K562 (cell line): Measurements from ENCODE around the gene WDR64. TPM values are rescaled to one million over a fixed set of nuclear protein-coding genes. Genes with fewer than 3 reads are reported as not detected.

Experiments
- EHMT2 ChIP-seq: fragments of 450-650 bp; IDR thresholded peaks from 2 replicates; pipeline ENCODE4 v1.6.1; 2018; ENCODE audit warnings: antibody characterized with exemption
- GABPA ChIP-seq: fragments of 200-800 bp; sonication (Bioruptor generic); conservative IDR thresholded peaks from 2 replicates; pipeline ENCODE4 v1.6.1; 2016; ENCODE audit warnings: low read depth, missing genetic modification characterization, missing compliant biosample characterization
- MTA2 ChIP-seq: fragments of 450-650 bp; IDR thresholded peaks from 2 replicates; pipeline ENCODE4 v1.6.1; 2016; ENCODE audit warnings: low read depth
- NR4A1 ChIP-seq, 2 experiments: fragments of 250-450 bp in 1 of 2; fragments of 450-650 bp in 1 of 2; sonication (Bioruptor Pico) in 1 of 2; IDR thresholded peaks; 2 replicates each; pipeline versions ENCODE4 v1.4.0 to v1.6.1; 2016 to 2020; ENCODE audit warnings: mild to moderate bottlenecking in 2 of 2, missing compliant biosample characterization in 1 of 2, missing genetic modification characterization in 1 of 2, moderate library complexity in 1 of 2
- OTX1 ChIP-seq: fragments of 450-650 bp; formaldehyde crosslinking; IDR thresholded peaks from 2 replicates; pipeline ENCODE4 v1.4.0; 2022; ENCODE audit warnings: mild to moderate bottlenecking
- SMAD1 ChIP-seq: fragments of 150-350 bp; IDR thresholded peaks from 2 replicates; pipeline ENCODE4 v1.6.1; 2014; ENCODE audit warnings: low read length, low read depth; ENCODE audit not compliant: partially characterized antibody
- THRB ChIP-seq: fragments of 450-650 bp; formaldehyde crosslinking; conservative IDR thresholded peaks from 2 replicates; pipeline ENCODE4 v1.4.0; 2022; ENCODE audit warnings: mild to moderate bottlenecking, missing genetic modification characterization
- ZBTB26 ChIP-seq: fragments of 450-650 bp; formaldehyde crosslinking; IDR thresholded peaks from 2 replicates; pipeline ENCODE4 v1.4.0; 2022; ENCODE audit warnings: missing genetic modification characterization
- ZBTB5 ChIP-seq: fragments of 450-650 bp; IDR thresholded peaks from 2 replicates; pipeline ENCODE4 v1.6.1; 2017; ENCODE audit warnings: antibody characterized with exemption
- ZHX1 ChIP-seq: fragments of 150-350 bp; conservative IDR thresholded peaks from 2 replicates; pipeline ENCODE4 v1.6.1; 2014; ENCODE audit warnings: low read length
- ZNF398 ChIP-seq: fragments of 250-450 bp; sonication (Bioruptor Pico); IDR thresholded peaks from 2 replicates; pipeline ENCODE4 v1.8.0; 2021; ENCODE audit warnings: moderate library complexity, mild to moderate bottlenecking, inconsistent platforms
- ZNF740 ChIP-seq, 3 experiments: fragments of 200-800 bp in 1 of 3; sonication (Bioruptor generic) in 1 of 3; sonication (generic) in 1 of 3; formaldehyde crosslinking in 1 of 3; IDR thresholded peaks; 2 replicates each; pipeline versions ENCODE4 v1.6.1 to v1.8.0; 2016 to 2022; ENCODE audit warnings: mild to moderate bottlenecking in 2 of 3, missing compliant biosample characterization in 2 of 3, missing genetic modification characterization in 2 of 3, missing genetic modification reagents in 1 of 3
- polyA plus RNA-seq, 8 experiments: library from polyadenylated mRNA; depleted of rRNA in 4 of 8; stranded (reverse) in 5 of 8; unstranded in 3 of 8; fragments of >200 nt; fragmentation: Nextera tagmentation in 2 of 8; fragmentation: Illumina TruSeq in 1 of 8; extraction: Ambion mirVana in 2 of 8; extraction: Trizol in 1 of 8; gene quantifications; 2 replicates each; pipeline versions ENCODE4 v1.2.1 to v1.2.3, GENCODE V29; 2011 to 2014; ENCODE audit warnings: inconsistent platforms in 1 of 8, missing spikeins in 1 of 8
- total RNA-seq, 7 experiments: library from RNA; depleted of rRNA in 6 of 7; stranded (reverse); fragments of >200 nt in 6 of 7; fragmentation: Illumina TruSeq in 2 of 7; extraction: Trizol in 2 of 7; gene quantifications; 2 replicates each; pipeline versions ENCODE4 v1.2.1 to v1.2.3, GENCODE V29; 2011 to 2021; ENCODE audit warnings: low replicate concordance in 1 of 7

WDR64 gene
- total and polyA plus RNA-seq, 9 of the 15 experiments (the other 6 are each of a cell fraction or from before 2014, with no cell fraction given), result 0.06 to 0.29 (median 0.19) TPM; not detected in 5

GRCh38 chr1:241607497-241607896 lies 44.6 kb upstream of the WDR64 start (continued):
- TF ChIP-seq ZNF740 (CRISPR knock-in tag; IDR thresholded peaks at IDR 0.05) (no peak), ZNF740 (tag; IDR thresholded peaks at IDR 0.05) (no peak), ZHX1 (no peak), MTA2 (0 out of 2 replicates have a peak, but pooled peaks have one; percentile 29), NR4A1 (CRISPR knock-in tag; IDR thresholded peaks at IDR 0.05) (no peak), NR4A1 (tag; IDR thresholded peaks at IDR 0.05) (no peak), ZBTB5 (0 out of 2 replicates have a peak, but pooled peaks have one; percentile 45), GABPA (tag) (no peak), THRB (CRISPR knock-in tag) (peak; percentile 90), OTX1 (CRISPR knock-in tag) (peak; percentile 70), ZBTB26 (CRISPR knock-in tag) (peak; percentile 90; the same call in 1 of the 2 replicates), EHMT2 (no peak), SMAD1 (no peak), ZNF398 (CRISPR knock-in tag) (no peak)
